ENCODE data around the gene FSCN2. TPM values are rescaled to one million over a fixed set of nuclear protein-coding genes. Genes with fewer than 3 reads are reported as not detected.
A peak's percentile ranks its signal among the peaks of the same experiment; 100 is the strongest.

FSCN2 gene
- total RNA-seq, 2 donors from 2014 or later = 1.0 to 1.8 TPM

GRCh38 chr17:81557276-81558114, 29.3 kb downstream of the FSCN2 start:
- Mint-ChIP-seq H3K4me3 (no peak overlapping the region), H3K36me3 (ENCODE audit: low read depth) (peaks cover 31% of the 10 kb centered on the region), H3K9me3 (no peaks in the 10 kb centered on the region), H3K27me3 (ENCODE audit: insufficient read depth) (no peaks in the 10 kb centered on the region), H3K27ac (no peak overlapping the region), H3K4me1 (peaks cover 5% of the 10 kb centered on the region)
- no peaks in the 10 kb centered on the region for H3K9me3 ChIP-seq (ENCODE audit: control insufficient read depth, low read length)
- no peaks in the 10 kb centered on the region for H3K27me3 ChIP-seq (ENCODE audit: control insufficient read depth, insufficient read depth, low read length, poor library complexity, severe bottlenecking)
- H3K9ac ChIP-seq (ENCODE audit: extremely low read depth, low read length, poor library complexity, severe bottlenecking) = no peak overlapping the region
- H3K4me1 ChIP-seq (ENCODE audit: control insufficient read depth, insufficient read depth, low read length) = peaks cover 3% of the 10 kb centered on the region
- H3K27ac ChIP-seq (ENCODE audit: low read depth, low read length) = no peak overlapping the region
- WGBS, 2 experiments (ENCODE audit: insufficient coverage in 1 of 2, insufficient read length in 1 of 2) = 95 to 97% methylated on average over 14 to 21 of the region's 21 CpGs
- no peak for DNase-seq
- H3K36me3 ChIP-seq (ENCODE audit: control insufficient read depth, insufficient read depth, low read length) = peaks cover 43% of the 10 kb centered on the region
- no peak overlapping the region for H3K4me3 ChIP-seq (ENCODE audit: low read length)
- TF ChIP-seq CTCF (conservative IDR thresholded peaks at IDR 0.05) = no peak

GRCh38 chr17:81558115-81558468, 29.9 kb downstream of the FSCN2 start:
- no peaks in the 10 kb centered on the region for H3K9me3 ChIP-seq (ENCODE audit: control insufficient read depth, low read length)
- 95 to 97% methylated on average over 5 to 12 of the region's 12 CpGs for WGBS, 2 experiments (ENCODE audit: insufficient coverage in 1 of 2, insufficient read length in 1 of 2)
- no peak overlapping the region for H3K27ac ChIP-seq (ENCODE audit: low read depth, low read length)
- H3K4me3 Mint-ChIP-seq = no peak overlapping the region
- H3K4me1 ChIP-seq (ENCODE audit: control insufficient read depth, insufficient read depth, low read length) = peaks cover 3% of the 10 kb centered on the region
- no peaks in the 10 kb centered on the region for H3K27me3 ChIP-seq (ENCODE audit: control insufficient read depth, insufficient read depth, low read length, poor library complexity, severe bottlenecking)
- peaks cover 5% of the 10 kb centered on the region for H3K4me1 Mint-ChIP-seq
- no peak overlapping the region for H3K4me3 ChIP-seq (ENCODE audit: low read length)
- H3K9ac ChIP-seq (ENCODE audit: extremely low read depth, low read length, poor library complexity, severe bottlenecking) = no peak overlapping the region
- H3K9me3 Mint-ChIP-seq = no peaks in the 10 kb centered on the region
- H3K27ac Mint-ChIP-seq = no peak overlapping the region
- peaks cover 34% of the 10 kb centered on the region for H3K36me3 Mint-ChIP-seq (ENCODE audit: low read depth)
- DNase-seq = no peak
- H3K27me3 Mint-ChIP-seq (ENCODE audit: insufficient read depth) = no peaks in the 10 kb centered on the region
- H3K36me3 ChIP-seq (ENCODE audit: control insufficient read depth, insufficient read depth, low read length) = peaks cover 48% of the 10 kb centered on the region
- TF ChIP-seq CTCF (conservative IDR thresholded peaks at IDR 0.05) = no peak

GRCh38 chr17:81558941-81559806, 31.0 kb downstream of the FSCN2 start:
- Mint-ChIP-seq H3K4me1 (no peaks in the 10 kb centered on the region), H3K36me3 (ENCODE audit: low read depth) (peaks cover 40% of the 10 kb centered on the region), H3K4me3 (no peak overlapping the region), H3K27ac (no peak overlapping the region), H3K27me3 (ENCODE audit: insufficient read depth) (no peaks in the 10 kb centered on the region), H3K9me3 (no peaks in the 10 kb centered on the region)
- Histone ChIP-seq H3K27ac (ENCODE audit: low read depth, low read length) (no peak overlapping the region), H3K27me3 (ENCODE audit: control insufficient read depth, insufficient read depth, low read length, poor library complexity, severe bottlenecking) (no peaks in the 10 kb centered on the region), H3K9me3 (ENCODE audit: control insufficient read depth, low read length) (no peaks in the 10 kb centered on the region), H3K4me3 (ENCODE audit: low read length) (no peak overlapping the region), H3K36me3 (ENCODE audit: control insufficient read depth, insufficient read depth, low read length) (peaks cover 59% of the 10 kb centered on the region), H3K9ac (ENCODE audit: extremely low read depth, low read length, poor library complexity, severe bottlenecking) (no peak overlapping the region), H3K4me1 (ENCODE audit: control insufficient read depth, insufficient read depth, low read length) (no peaks in the 10 kb centered on the region)
- TF ChIP-seq CTCF (conservative IDR thresholded peaks at IDR 0.05) = peak; percentile 60
- peak; percentile 83 for DNase-seq
- 86 to 93% methylated on average over 16 to 27 of the region's 27 CpGs for WGBS, 2 experiments (ENCODE audit: insufficient coverage in 1 of 2, insufficient read length in 1 of 2)

All from endodermal cell (in vitro differentiated cells).